Testis (tissue), 2 donors: Measurements from ENCODE around the gene BCAS2.

Experiments used
- CTCF ChIP-seq, 3 experiments: fragments of 450-650 bp in 2 of 3; fragments of 200-600 bp in 1 of 3; sonication (generic) in 1 of 3; IDR thresholded peaks; one replicate each; pipeline ENCODE4 v1.5.1; 2016 to 2019; ENCODE audit warnings: antibody characterized with exemption in 3 of 3, mild to moderate bottlenecking in 2 of 3, moderate library complexity in 1 of 3
- POLR2A ChIP-seq: fragments of 450-650 bp; IDR thresholded peaks from one replicate; pipeline ENCODE4 v1.6.1; 2017; ENCODE audit warnings: antibody characterized with exemption, mild to moderate bottlenecking, moderate library complexity

- TF ChIP-seq CTCF (IDR thresholded peaks at IDR 0.05), result no peak
- no peak for TF ChIP-seq POLR2A
These were observed 40.6 kb downstream of the BCAS2 start for GRCh38 chr1:114540821-114541220.
